GM12891 (cell line): ENCODE data around the gene PLA2G4F.

ENCODE experiments used
- POLR2A ChIP-seq: IDR thresholded peaks from 2 replicates; pipeline ENCODE4 v1.6.1; 2011; ENCODE audit warnings: low read depth, low read length, control low read depth
- POLR2AphosphoS5 ChIP-seq: IDR thresholded peaks from 2 replicates; pipeline ENCODE4 v1.6.1; 2011; ENCODE audit warnings: low read depth, low read length, control low read depth

- no peak for TF ChIP-seq POLR2A
- TF ChIP-seq POLR2AphosphoS5, result no peak
Observed at GRCh38 chr15:42151736-42152135, 4.7 kb downstream of the PLA2G4F start.
